MM.1S (cell line): ENCODE data around the gene ADARB2.
"Not testable (repeated sequence)": the region's sequence is repeated elsewhere in the genome, so short reads cannot be mapped to it uniquely, and the experiment has no call there.

Experiments used
- DNase-seq: peaks from one replicate; pipeline ENCODE4 v3.0.0-alpha.2; 2015
- H2AFZ ChIP-seq: fragments of 300-600 bp; sonication (generic); 2 replicates; pipeline ENCODE4 v1.6.0; 2016; ENCODE audit warnings: antibody characterized with exemption, low read length
- H3F3A ChIP-seq: fragments of 300-600 bp; sonication (generic); 2 replicates; pipeline ENCODE4 v1.6.1; 2016; ENCODE audit warnings: mild to moderate bottlenecking, antibody characterized with exemption, low read length, moderate library complexity, mixed read lengths; ENCODE audit not compliant: insufficient read depth
- H3K27ac ChIP-seq: fragments of 300-600 bp; sonication (generic); 2 replicates; pipeline ENCODE4 v1.5.1; 2016; ENCODE audit warnings: mild to moderate bottlenecking, low read length
- H3K27me3 ChIP-seq: fragments of 300-600 bp; sonication (generic); replicated peaks from 2 replicates; pipeline ENCODE4 v1.6.0; 2016; ENCODE audit warnings: low read length; ENCODE audit not compliant: insufficient read depth
- H3K36me3 ChIP-seq: fragments of 300-600 bp; sonication (generic); replicated peaks from 2 replicates; pipeline ENCODE4 v1.6.1; 2016; ENCODE audit warnings: mild to moderate bottlenecking, low read length, mixed read lengths; ENCODE audit not compliant: insufficient read depth
- H3K4me1 ChIP-seq: fragments of 300-600 bp; sonication (generic); 2 replicates; pipeline ENCODE4 v1.6.1; 2016; ENCODE audit warnings: low read length, mixed read lengths
- H3K4me2 ChIP-seq: fragments of 300-600 bp; sonication (generic); 2 replicates; pipeline ENCODE4 v1.6.0; 2016; ENCODE audit warnings: low read depth, low read length
- H3K4me3 ChIP-seq: fragments of 300-600 bp; sonication (generic); 2 replicates; pipeline ENCODE4 v1.5.1; 2016; ENCODE audit warnings: low read length, mixed read lengths
- H3K79me2 ChIP-seq: fragments of 300-600 bp; sonication (generic); 2 replicates; pipeline ENCODE4 v1.6.1; 2016; ENCODE audit warnings: mixed run types, low read length, mixed read lengths
- H3K9ac ChIP-seq: fragments of 300-600 bp; sonication (generic); 2 replicates; pipeline ENCODE4 v1.6.1; 2016; ENCODE audit warnings: low read length, mixed read lengths
- H3K9me2 ChIP-seq: fragments of 300-600 bp; sonication (generic); replicated peaks from 2 replicates; pipeline ENCODE4 v1.6.1; 2016; ENCODE audit warnings: mild to moderate bottlenecking, low read length, mixed read lengths; ENCODE audit not compliant: insufficient read depth
- H3K9me3 ChIP-seq: fragments of 300-600 bp; sonication (generic); replicated peaks from 2 replicates; pipeline ENCODE4 v1.6.1; 2016; ENCODE audit warnings: mild to moderate bottlenecking, low read length, mixed read lengths; ENCODE audit not compliant: insufficient read depth
- H4K20me1 ChIP-seq: fragments of 300-600 bp; sonication (generic); 2 replicates; pipeline ENCODE4 v1.6.1; 2016; ENCODE audit warnings: mild to moderate bottlenecking, low read length, moderate library complexity, mixed read lengths; ENCODE audit not compliant: insufficient read depth
- EZH2 ChIP-seq: fragments of 300-600 bp; sonication (generic); optimal IDR thresholded peaks from 2 replicates; pipeline ENCODE3; 2017; ENCODE audit warnings: low read depth, mild to moderate bottlenecking, antibody characterized with exemption, low read length, mixed read lengths
- EZH2phosphoT487 ChIP-seq: fragments of 300-600 bp; sonication (generic); IDR thresholded peaks from 2 replicates; pipeline ENCODE4 v1.6.1; 2018; ENCODE audit warnings: antibody characterized with exemption, low read length
- TF ChIP-seq, protein P1 (sequence below): fragments of 300-600 bp; sonication (generic); IDR thresholded peaks from 2 replicates; pipeline ENCODE4 v1.5.1; 2016; ENCODE audit warnings: antibody characterized with exemption, low read length, mixed read lengths

The ADARB2 gene

DNA sequence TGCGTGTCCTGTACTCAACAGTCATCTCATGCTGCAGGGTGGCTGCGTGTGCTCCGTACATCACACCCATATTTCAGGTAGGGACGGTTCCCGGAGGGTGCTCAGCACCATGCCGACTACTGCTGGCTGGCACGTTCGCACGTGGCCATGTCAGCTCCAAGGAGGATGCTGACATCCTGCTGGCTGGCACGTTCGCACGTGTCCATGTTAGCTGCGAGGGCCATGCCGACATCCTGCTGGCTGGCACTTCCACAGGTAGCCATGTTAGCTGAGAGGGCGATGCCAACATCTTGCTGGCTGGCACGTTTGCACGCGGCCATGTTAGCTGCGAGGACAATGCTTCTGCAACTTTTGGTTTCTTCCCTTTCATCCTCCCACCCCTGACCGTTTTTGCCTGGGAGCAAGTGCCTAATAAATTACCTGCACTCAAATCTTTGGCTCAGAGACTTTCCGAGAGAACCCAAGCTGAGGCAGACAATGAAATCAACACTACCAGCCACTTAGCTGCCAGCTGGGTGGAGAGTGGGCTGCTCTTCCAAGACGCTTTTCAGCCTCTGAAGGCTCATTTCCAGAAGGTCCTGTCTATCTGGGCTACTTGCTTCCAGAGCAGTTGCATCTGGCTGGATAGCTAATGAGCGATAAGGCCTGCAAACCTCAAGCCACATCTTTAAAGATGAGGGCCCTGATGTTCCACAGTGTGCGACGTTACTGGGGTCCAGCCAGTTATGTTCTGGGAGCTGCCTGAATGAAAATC is 576.6 kb downstream of the ADARB2 start:
- Histone ChIP-seq H2AFZ (no peak overlapping the region), H4K20me1 (no peaks in the 10 kb centered on the region), H3K27me3 (no peaks in the 10 kb centered on the region), H3F3A (no peaks in the 10 kb centered on the region), H3K4me1 (no peaks in the 10 kb centered on the region), H3K4me3 (no peak overlapping the region), H3K36me3 (no peaks in the 10 kb centered on the region), H3K9ac (no peak overlapping the region), H3K27ac (no peak overlapping the region), H3K9me2 (no peaks in the 10 kb centered on the region), H3K9me3 (no peaks in the 10 kb centered on the region), H3K4me2 (no peak overlapping the region), H3K79me2 (no peaks in the 10 kb centered on the region)
- TF ChIP-seq EZH2phosphoT487 (no peak), EZH2 (no peak)
- TF ChIP-seq, protein P1, sequence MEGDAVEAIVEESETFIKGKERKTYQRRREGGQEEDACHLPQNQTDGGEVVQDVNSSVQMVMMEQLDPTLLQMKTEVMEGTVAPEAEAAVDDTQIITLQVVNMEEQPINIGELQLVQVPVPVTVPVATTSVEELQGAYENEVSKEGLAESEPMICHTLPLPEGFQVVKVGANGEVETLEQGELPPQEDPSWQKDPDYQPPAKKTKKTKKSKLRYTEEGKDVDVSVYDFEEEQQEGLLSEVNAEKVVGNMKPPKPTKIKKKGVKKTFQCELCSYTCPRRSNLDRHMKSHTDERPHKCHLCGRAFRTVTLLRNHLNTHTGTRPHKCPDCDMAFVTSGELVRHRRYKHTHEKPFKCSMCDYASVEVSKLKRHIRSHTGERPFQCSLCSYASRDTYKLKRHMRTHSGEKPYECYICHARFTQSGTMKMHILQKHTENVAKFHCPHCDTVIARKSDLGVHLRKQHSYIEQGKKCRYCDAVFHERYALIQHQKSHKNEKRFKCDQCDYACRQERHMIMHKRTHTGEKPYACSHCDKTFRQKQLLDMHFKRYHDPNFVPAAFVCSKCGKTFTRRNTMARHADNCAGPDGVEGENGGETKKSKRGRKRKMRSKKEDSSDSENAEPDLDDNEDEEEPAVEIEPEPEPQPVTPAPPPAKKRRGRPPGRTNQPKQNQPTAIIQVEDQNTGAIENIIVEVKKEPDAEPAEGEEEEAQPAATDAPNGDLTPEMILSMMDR, result no peak
- no peak for DNase-seq

DNA sequence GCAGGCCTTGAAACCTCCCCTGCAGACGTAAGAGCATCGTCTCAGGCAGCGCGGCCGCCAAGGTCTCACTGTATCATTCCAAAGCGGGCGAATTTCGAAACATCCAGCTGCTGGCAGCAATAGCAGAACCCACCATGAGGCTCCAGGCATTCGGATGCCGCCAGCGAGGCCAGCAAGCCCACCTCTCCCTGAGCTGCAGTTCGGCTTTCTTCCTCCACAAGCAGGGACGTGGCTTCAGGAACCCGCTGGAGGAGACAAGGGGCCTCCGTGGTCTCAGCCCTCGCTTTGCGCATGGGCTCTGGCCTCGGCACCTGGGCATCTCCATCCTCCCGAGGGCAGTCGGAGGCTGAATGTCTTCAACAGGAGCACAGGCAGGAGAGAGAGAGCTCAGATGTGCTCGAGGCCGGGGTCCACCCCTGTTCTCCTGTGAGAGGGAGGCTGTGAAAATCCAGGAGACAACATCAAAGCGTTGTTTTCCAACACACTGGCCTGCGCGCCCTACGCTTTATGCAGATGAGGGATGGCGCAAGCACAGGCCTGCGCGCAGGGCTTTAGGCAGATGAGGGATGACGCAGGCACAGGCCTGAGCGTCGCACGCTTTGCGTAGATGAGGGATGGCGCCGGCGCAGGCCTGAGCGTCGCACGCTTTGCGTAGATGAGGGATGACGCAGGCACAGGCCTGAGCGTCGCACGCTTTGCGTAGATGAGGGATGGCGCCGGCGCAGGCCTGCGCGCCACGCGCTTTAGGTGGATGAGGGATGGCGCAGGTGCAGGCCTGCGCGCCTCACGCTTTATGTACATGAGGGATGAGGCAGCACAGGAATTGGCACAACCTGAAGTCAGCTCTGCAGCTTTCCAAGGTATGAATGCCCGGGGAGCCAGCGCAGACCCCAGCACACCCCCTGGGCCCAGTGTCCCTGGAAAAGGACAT is 577.9 kb downstream of the ADARB2 start:
- no peak overlapping the region for H2AFZ ChIP-seq
- no peak for DNase-seq

DNA sequence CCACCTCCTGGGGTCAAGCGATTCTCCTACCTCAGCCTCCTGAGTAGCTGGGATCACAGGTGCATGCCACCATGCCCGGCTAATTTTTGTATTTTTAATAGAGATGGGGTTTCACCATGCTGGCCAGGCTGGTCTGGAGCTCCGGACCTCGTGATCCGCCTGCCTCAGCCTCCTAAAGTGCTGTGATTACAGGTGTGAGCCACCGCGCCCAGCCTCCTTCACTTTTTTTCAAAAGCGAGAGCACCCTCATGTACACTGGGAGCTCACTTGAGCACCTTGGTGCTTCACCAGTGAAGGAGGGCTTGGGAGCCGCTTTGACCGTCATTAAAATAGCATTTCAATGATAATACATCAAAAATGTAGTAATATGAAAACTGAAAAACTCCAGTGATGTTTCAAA is 578.8 kb downstream of the ADARB2 start:
- not testable (repeated sequence) for H4K20me1 ChIP-seq, H3K4me3 ChIP-seq, H3K9ac ChIP-seq, H3K9me3 ChIP-seq, H3K4me1 ChIP-seq, DNase-seq, H3F3A ChIP-seq, H2AFZ ChIP-seq, H3K27me3 ChIP-seq, H3K4me2 ChIP-seq, H3K79me2 ChIP-seq, H3K36me3 ChIP-seq, H3K27ac ChIP-seq, H3K9me2 ChIP-seq

More for the DNA sequence above, 577.9 kb downstream of the ADARB2 start:
- no peaks in the 10 kb centered on the region for H3K36me3 ChIP-seq
- H3K27ac ChIP-seq, result no peak overlapping the region
- no peak overlapping the region for H3K4me2 ChIP-seq
- H3K4me1 ChIP-seq, result no peaks in the 10 kb centered on the region
- H3K27me3 ChIP-seq, result no peaks in the 10 kb centered on the region
- H3K9me2 ChIP-seq, result no peaks in the 10 kb centered on the region
- H4K20me1 ChIP-seq, result no peaks in the 10 kb centered on the region
- H3F3A ChIP-seq, result no peaks in the 10 kb centered on the region
- H3K9ac ChIP-seq, result no peak overlapping the region
- H3K4me3 ChIP-seq, result no peak overlapping the region
- no peak for TF ChIP-seq EZH2
- TF ChIP-seq, protein P1, result no peak
- no peak for TF ChIP-seq EZH2phosphoT487
- no peaks in the 10 kb centered on the region for H3K79me2 ChIP-seq
- H3K9me3 ChIP-seq, result no peaks in the 10 kb centered on the region
